ENCODE data around the gene COPG1. TPM values are rescaled to one million over a fixed set of nuclear protein-coding genes. Genes with fewer than 3 reads are reported as not detected.

Gene COPG1
- total RNA-seq, 3 donors from 2014 or later (not counting 1 experiment from before 2014, with no cell fraction given) = 127 to 141 (median 135) TPM

DNA sequence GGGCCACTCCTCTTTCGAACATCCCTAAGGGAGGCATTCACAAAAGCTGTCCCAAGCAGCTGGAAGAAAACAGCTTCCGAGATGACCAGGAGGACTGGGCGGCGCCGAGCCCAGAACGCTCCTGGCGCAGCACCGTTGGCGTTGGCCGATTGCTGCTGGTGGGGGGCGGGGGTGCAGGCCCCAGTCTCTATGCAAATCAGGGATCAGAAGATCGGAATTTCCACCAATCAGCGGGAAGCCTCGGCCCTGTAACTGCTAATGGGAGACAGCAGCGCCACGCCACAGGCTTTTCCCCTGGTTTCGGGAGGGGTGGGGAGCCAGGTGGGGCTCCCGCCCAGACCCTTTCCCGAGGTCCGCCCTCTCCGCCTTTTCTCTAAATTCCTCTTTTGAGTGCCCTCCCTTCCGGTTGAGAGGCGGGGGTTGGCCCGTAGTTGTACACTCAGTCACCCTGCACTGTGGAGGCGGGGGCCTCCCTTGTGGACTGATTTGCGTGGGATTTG, 56.2 kb downstream of the COPG1 start:
- no peak overlapping the region for H3K27ac Mint-ChIP-seq
- intact Hi-C loops (cut with micrococcal nuclease) = no loop called here
- no peaks in the 10 kb centered on the region for H3K27me3 Mint-ChIP-seq (ENCODE audit: low read depth in 2 of 2)
- no peaks in the 10 kb centered on the region for H3K9me3 Mint-ChIP-seq
- H3K4me3 Mint-ChIP-seq = no peak overlapping the region
- H3K4me1 ChIP-seq (ENCODE audit: control insufficient read depth, insufficient read depth, low read length) = peaks cover 9% of the 10 kb centered on the region
- no peaks in the 10 kb centered on the region for H3K36me3 Mint-ChIP-seq
- ATAC-seq (peak in 2 of 3 donors; percentile 44 to 53), DNase-seq (peak in 1 of 2 donors; percentile 41)
- H3K4me3 ChIP-seq (ENCODE audit: low read length) = no peak overlapping the region
- no peaks in the 10 kb centered on the region for H3K27me3 ChIP-seq (ENCODE audit: control insufficient read depth, insufficient read depth, low read length)
- H3K9me3 ChIP-seq (ENCODE audit: control insufficient read depth, insufficient read depth, low read length) = no peaks in the 10 kb centered on the region
- peaks cover 10 to 16% of the 10 kb centered on the region in 2 donors for H3K4me1 Mint-ChIP-seq
- H3K36me3 ChIP-seq (ENCODE audit: control insufficient read depth, insufficient read depth, low read length) = peaks cover 36% of the 10 kb centered on the region
- TF ChIP-seq, protein P1, sequence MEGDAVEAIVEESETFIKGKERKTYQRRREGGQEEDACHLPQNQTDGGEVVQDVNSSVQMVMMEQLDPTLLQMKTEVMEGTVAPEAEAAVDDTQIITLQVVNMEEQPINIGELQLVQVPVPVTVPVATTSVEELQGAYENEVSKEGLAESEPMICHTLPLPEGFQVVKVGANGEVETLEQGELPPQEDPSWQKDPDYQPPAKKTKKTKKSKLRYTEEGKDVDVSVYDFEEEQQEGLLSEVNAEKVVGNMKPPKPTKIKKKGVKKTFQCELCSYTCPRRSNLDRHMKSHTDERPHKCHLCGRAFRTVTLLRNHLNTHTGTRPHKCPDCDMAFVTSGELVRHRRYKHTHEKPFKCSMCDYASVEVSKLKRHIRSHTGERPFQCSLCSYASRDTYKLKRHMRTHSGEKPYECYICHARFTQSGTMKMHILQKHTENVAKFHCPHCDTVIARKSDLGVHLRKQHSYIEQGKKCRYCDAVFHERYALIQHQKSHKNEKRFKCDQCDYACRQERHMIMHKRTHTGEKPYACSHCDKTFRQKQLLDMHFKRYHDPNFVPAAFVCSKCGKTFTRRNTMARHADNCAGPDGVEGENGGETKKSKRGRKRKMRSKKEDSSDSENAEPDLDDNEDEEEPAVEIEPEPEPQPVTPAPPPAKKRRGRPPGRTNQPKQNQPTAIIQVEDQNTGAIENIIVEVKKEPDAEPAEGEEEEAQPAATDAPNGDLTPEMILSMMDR (IDR thresholded peaks at IDR 0.05) = no peak
- H3K27ac ChIP-seq (ENCODE audit: low read length) = no peak overlapping the region
- WGBS (ENCODE audit: insufficient coverage) = 57% methylated on average over 25 of the region's 26 CpGs

DNA sequence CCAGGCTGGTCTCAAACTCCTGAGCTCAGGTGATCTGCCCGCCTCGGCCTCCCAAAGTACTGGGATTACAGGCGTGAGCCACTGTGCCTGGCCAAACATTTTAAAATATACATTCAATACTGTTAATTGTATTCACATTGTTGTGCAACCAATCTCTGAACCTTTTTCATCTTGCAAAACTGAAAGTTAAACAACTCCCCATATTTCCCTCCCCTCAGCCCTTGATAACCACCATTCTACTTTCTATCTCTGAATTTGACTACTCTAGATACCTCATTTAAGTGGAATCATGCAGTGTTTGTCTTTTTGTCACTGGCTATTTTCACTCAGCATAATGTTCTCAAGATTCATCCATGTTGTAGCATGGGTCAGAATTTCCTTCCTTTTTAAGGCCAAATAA, 59.2 kb downstream of the COPG1 start:
- Mint-ChIP-seq H3K27ac (no peak overlapping the region), H3K27me3 (ENCODE audit: low read depth in 2 of 2) (no peaks in the 10 kb centered on the region), H3K9me3 (no peaks in the 10 kb centered on the region), H3K4me3 (no peak overlapping the region), H3K36me3 (no peaks in the 10 kb centered on the region), H3K4me1 (peaks cover 24 to 45% of the 10 kb centered on the region in 2 donors)
- Histone ChIP-seq H3K27me3 (ENCODE audit: control insufficient read depth, insufficient read depth, low read length) (no peaks in the 10 kb centered on the region), H3K4me3 (ENCODE audit: low read length) (no peak overlapping the region), H3K36me3 (ENCODE audit: control insufficient read depth, insufficient read depth, low read length) (peaks cover 18% of the 10 kb centered on the region), H3K4me1 (ENCODE audit: control insufficient read depth, insufficient read depth, low read length) (peaks cover 25% of the 10 kb centered on the region), H3K9me3 (ENCODE audit: control insufficient read depth, insufficient read depth, low read length) (no peaks in the 10 kb centered on the region), H3K27ac (ENCODE audit: low read length) (no peak overlapping the region)
- intact Hi-C loops (cut with micrococcal nuclease) = no loop called here
- WGBS (ENCODE audit: insufficient coverage) = 100% methylated on average over 3 of the region's 3 CpGs
- TF ChIP-seq, protein P1 (IDR thresholded peaks at IDR 0.05) = no peak
- ATAC-seq (no peak), DNase-seq (no peak)

DNA sequence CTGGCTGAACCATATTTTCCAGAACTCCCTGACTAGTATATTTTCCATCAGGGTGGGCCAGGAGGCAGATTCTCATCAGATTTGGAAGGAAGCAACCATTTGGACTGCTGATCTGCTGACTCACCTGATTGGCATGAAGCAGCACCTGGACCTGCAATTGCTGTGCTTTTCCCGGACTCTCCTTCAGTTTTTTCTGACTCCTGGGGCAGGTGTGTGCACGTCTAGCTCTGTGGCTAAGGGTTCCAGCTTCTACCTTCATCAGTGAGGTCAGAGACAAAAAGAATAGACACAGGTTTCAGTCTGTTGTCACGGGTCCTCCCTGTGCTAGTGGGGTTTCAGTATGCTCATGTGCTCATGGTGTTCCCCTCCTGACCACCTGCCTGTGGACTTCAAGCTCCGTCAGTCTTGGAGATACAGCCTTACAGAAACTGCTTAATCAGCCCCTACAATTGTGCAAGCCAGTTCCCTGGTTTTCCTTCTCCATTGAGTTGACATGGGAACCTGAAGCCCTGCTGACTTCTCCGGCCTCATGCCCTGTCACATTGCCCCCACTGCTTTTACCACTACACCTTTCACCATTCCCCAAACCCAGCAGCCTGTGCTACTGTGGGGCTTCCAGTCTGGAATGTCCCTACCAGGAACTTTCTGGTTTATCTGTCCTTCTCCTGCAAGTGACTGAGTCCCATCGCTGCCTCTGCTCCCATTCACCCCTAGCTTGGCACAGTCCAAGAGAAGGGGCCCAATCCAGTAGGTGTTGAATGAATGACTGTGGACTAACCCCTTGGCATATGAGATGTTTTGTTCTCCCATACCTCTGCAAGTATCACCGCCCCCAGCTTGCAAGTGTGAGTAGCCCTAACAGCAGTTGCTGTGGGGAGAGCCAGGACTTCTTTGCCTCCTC, 61.0 kb downstream of the COPG1 start:
- ATAC-seq = peak in 1 of 3 donors; percentile 1
- Mint-ChIP-seq H3K4me1 (peaks cover 24 to 44% of the 10 kb centered on the region in 2 donors), H3K36me3 (no peaks in the 10 kb centered on the region), H3K9me3 (no peaks in the 10 kb centered on the region), H3K27ac (peak overlapping the region; percentile 29 to 67), H3K4me3 (peak overlapping the region; percentile 10), H3K27me3 (ENCODE audit: low read depth in 2 of 2) (no peaks in the 10 kb centered on the region)
- no peak for DNase-seq
- Histone ChIP-seq H3K4me3 (ENCODE audit: low read length) (no peak overlapping the region), H3K27ac (ENCODE audit: low read length) (no peak overlapping the region), H3K4me1 (ENCODE audit: control insufficient read depth, insufficient read depth, low read length) (peaks cover 27% of the 10 kb centered on the region), H3K27me3 (ENCODE audit: control insufficient read depth, insufficient read depth, low read length) (no peaks in the 10 kb centered on the region), H3K36me3 (ENCODE audit: control insufficient read depth, insufficient read depth, low read length) (peaks cover 6% of the 10 kb centered on the region), H3K9me3 (ENCODE audit: control insufficient read depth, insufficient read depth, low read length) (no peaks in the 10 kb centered on the region)
- intact Hi-C loops (cut with micrococcal nuclease) = no loop called here
- WGBS (ENCODE audit: insufficient coverage) = 86% methylated on average over 7 of the region's 7 CpGs
- TF ChIP-seq, protein P1 (IDR thresholded peaks at IDR 0.05) = no peak
